ENCODE data around the gene KLHL21. TPM values are rescaled to one million over a fixed set of nuclear protein-coding genes. Genes with fewer than 3 reads are reported as not detected.

Gene KLHL21
- total RNA-seq, 1 donor from 2014 or later = 9.2 TPM

DNA sequence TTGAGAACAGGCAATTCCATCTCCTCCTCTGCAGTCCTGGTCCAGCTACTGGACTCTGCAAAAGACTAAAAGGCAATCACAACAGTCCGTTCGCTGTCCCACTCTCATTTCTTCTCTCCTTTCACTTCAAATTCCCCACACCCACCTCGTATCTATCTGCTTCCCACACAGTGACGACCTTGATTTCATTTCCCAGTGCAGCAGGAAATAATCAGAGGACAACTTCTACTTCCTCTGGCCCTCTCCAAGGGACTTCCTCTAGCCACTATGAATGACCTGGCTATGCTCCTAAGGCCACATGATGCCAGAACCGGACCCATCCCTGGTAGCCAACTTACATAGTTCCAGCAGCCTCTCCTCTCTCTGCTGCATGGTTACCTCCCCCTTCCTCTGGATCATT, 56.3 kb downstream of the KLHL21 start:
- Mint-ChIP-seq H3K27ac (ENCODE audit: unreplicated experiment) (no peak overlapping the region), H3K36me3 (ENCODE audit: unreplicated experiment) (no peaks in the 10 kb centered on the region), H3K9me3 (ENCODE audit: unreplicated experiment) (no peaks in the 10 kb centered on the region)

DNA sequence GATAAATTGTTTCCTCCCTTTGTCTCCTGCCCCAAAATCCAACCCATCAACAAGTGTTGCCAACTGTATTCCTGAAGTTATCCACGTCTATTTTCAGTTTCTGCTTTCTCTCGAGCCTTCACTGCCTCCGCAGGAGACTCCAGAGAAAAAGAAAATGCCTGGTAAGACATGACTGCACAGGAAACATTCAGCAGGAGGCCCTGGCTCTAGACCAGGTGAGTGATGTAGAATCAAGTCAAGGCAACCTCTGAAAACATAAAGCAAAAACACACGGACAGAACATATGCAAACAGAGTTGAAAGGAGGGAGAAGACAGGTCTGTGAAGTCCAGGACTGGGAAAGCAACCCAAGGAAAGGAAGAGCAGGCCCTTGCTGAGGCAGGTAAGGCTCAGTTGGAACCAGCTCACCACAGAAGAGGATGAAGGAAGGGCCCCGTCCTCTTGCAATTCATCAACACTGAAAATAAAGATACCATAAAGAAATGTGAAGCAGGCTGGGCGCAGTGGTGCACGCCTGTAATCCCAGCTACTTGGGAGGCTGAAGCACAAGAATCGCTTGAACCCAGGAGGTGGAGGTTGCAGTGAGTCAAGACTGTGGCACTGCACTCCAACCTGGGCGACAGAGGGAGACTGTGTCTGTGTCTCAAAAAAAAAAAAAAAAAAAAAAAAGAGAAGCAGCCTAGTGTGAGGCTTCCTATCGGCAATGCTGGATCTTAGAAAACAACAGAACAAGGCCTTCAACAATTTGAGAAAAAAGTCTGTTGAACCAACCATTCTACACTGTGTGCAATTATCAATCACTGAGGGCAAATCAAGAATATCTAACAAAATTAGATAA, 57.2 kb downstream of the KLHL21 start:
- DNase-seq = no peak
- H3K36me3 Mint-ChIP-seq (ENCODE audit: unreplicated experiment) = no peaks in the 10 kb centered on the region
- H3K27ac Mint-ChIP-seq (ENCODE audit: unreplicated experiment) = no peak overlapping the region
- H3K27me3 Mint-ChIP-seq (ENCODE audit: unreplicated experiment) = no peaks in the 10 kb centered on the region
- H3K4me3 Mint-ChIP-seq (ENCODE audit: unreplicated experiment) = no peak overlapping the region
- H3K4me1 Mint-ChIP-seq (ENCODE audit: low read depth, unreplicated experiment) = no peaks in the 10 kb centered on the region
- TF ChIP-seq, protein P1, sequence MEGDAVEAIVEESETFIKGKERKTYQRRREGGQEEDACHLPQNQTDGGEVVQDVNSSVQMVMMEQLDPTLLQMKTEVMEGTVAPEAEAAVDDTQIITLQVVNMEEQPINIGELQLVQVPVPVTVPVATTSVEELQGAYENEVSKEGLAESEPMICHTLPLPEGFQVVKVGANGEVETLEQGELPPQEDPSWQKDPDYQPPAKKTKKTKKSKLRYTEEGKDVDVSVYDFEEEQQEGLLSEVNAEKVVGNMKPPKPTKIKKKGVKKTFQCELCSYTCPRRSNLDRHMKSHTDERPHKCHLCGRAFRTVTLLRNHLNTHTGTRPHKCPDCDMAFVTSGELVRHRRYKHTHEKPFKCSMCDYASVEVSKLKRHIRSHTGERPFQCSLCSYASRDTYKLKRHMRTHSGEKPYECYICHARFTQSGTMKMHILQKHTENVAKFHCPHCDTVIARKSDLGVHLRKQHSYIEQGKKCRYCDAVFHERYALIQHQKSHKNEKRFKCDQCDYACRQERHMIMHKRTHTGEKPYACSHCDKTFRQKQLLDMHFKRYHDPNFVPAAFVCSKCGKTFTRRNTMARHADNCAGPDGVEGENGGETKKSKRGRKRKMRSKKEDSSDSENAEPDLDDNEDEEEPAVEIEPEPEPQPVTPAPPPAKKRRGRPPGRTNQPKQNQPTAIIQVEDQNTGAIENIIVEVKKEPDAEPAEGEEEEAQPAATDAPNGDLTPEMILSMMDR (IDR thresholded peaks at IDR 0.05; ENCODE audit: partially characterized antibody, unreplicated experiment) = no peak
- H3K9me3 Mint-ChIP-seq (ENCODE audit: unreplicated experiment) = no peaks in the 10 kb centered on the region

More for the DNA sequence above, 56.3 kb downstream of the KLHL21 start:
- Mint-ChIP-seq H3K27me3 (ENCODE audit: unreplicated experiment) (no peaks in the 10 kb centered on the region), H3K4me3 (ENCODE audit: unreplicated experiment) (no peak overlapping the region), H3K4me1 (ENCODE audit: low read depth, unreplicated experiment) (no peaks in the 10 kb centered on the region)
- TF ChIP-seq, protein P1 (IDR thresholded peaks at IDR 0.05; ENCODE audit: partially characterized antibody, unreplicated experiment) = no peak
- DNase-seq = no peak

- no peaks in the 10 kb centered on the region for H3K4me1 Mint-ChIP-seq (ENCODE audit: low read depth, unreplicated experiment)
- no peaks in the 10 kb centered on the region for H3K9me3 Mint-ChIP-seq (ENCODE audit: unreplicated experiment)
- H3K36me3 Mint-ChIP-seq (ENCODE audit: unreplicated experiment) = no peaks in the 10 kb centered on the region
- H3K4me3 Mint-ChIP-seq (ENCODE audit: unreplicated experiment) = no peak overlapping the region
- H3K27me3 Mint-ChIP-seq (ENCODE audit: unreplicated experiment) = no peaks in the 10 kb centered on the region
- H3K27ac Mint-ChIP-seq (ENCODE audit: unreplicated experiment) = no peak overlapping the region
- DNase-seq = no peak
- TF ChIP-seq, protein P1 (IDR thresholded peaks at IDR 0.05; ENCODE audit: partially characterized antibody, unreplicated experiment) = no peak
Observed at GRCh38 chr1:6544831-6545230, 57.8 kb downstream of the KLHL21 start.

Other genes starting within 250 kb of the KLHL21 start
- 175 TPM for gene ACOT7, start 209.1 kb downstream of the KLHL21 start, total RNA-seq (ENCODE audit: unreplicated experiment)
- gene HES2, start 182.9 kb downstream of the KLHL21 start, total RNA-seq (ENCODE audit: unreplicated experiment) = 54.6 TPM
- gene ESPN, start 178.1 kb downstream of the KLHL21 start, total RNA-seq (ENCODE audit: unreplicated experiment) = 25.7 TPM
- gene TNFRSF25, start 136.7 kb downstream of the KLHL21 start, total RNA-seq (ENCODE audit: unreplicated experiment) = 47.5 TPM
- gene PLEKHG5, start 111.2 kb downstream of the KLHL21 start, total RNA-seq (ENCODE audit: unreplicated experiment) = 53.0 TPM
- gene NOL9, start 48.4 kb downstream of the KLHL21 start, total RNA-seq (ENCODE audit: unreplicated experiment) = 34.5 TPM
- gene TAS1R1, start 47.6 kb downstream of the KLHL21 start, total RNA-seq (ENCODE audit: unreplicated experiment) = not detected
- 39.0 TPM for gene ZBTB48, start 22.9 kb downstream of the KLHL21 start, total RNA-seq (ENCODE audit: unreplicated experiment)
- 13.2 TPM for gene PHF13, start 10.9 kb upstream of the KLHL21 start, total RNA-seq (ENCODE audit: unreplicated experiment)
- 30.2 TPM for gene THAP3, start 22.0 kb upstream of the KLHL21 start, total RNA-seq (ENCODE audit: unreplicated experiment)
- 74.1 TPM for gene DNAJC11, start 98.9 kb upstream of the KLHL21 start, total RNA-seq (ENCODE audit: unreplicated experiment)
- 77.2 TPM for gene CAMTA1, start 182.6 kb upstream of the KLHL21 start, total RNA-seq (ENCODE audit: unreplicated experiment)

Data from glutamatergic neuron (in vitro differentiated cells).